Embryonic facial prominence (tissue), 1 donor: Measurements from ENCODE around the gene GNGT1.

Experiments used
- DNase-seq: peaks from one replicate; pipeline ENCODE4 v3.0.0-alpha.2; 2016; ENCODE audit errors: extremely low spot score

The GNGT1 gene

GRCh38 chr7:93943816-93944540 is 37.6 kb downstream of the GNGT1 start:
- DNase-seq, result no peak

DNA sequence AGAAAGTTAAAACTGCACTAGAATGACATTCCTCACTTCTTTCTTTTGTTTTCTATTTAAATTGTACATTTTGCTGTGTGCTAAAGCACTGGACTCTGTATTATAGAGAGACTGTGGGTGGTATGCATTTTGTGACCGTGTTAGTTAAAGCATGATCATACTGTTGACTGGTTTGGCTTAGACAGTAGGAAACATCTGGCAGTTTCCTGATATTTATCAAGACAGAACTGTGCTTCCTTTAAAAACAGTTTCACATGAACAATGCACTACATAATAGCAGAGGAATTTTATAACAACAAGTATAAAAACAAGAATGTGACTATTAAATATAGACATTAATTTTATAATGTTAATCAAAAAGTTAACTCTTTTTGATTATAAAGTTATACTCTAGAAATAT is 38.3 kb downstream of the GNGT1 start:
- no peak for DNase-seq

- no peak for DNase-seq
Measured at GRCh38 chr7:93945083-93945482, 38.7 kb downstream of the GNGT1 start.

GRCh38 chr7:93945756-93946535 is 39.6 kb downstream of the GNGT1 start:
- no peak for DNase-seq

DNA sequence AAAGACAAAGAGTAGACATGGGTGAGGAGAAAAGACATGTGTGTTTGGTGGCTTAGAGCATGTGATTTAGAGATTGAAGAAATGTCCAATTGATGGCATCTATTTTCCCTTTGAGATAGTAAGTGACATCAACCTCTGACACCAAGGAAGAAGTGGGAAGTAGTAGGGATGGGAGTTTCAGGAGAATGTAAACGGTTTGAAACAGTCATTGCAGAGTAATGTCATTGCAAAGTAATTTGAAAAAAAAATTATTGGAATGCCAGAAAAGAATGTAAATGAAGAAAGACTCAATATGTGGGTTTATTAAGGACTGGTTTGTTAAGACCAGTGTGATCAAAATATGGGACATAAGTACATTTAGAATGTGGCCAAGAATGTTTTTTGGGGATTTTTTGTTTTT is 41.7 kb downstream of the GNGT1 start:
- DNase-seq, result no peak

- DNase-seq, result no peak
Measured at GRCh38 chr7:93948873-93949272, 42.5 kb downstream of the GNGT1 start.

DNA sequence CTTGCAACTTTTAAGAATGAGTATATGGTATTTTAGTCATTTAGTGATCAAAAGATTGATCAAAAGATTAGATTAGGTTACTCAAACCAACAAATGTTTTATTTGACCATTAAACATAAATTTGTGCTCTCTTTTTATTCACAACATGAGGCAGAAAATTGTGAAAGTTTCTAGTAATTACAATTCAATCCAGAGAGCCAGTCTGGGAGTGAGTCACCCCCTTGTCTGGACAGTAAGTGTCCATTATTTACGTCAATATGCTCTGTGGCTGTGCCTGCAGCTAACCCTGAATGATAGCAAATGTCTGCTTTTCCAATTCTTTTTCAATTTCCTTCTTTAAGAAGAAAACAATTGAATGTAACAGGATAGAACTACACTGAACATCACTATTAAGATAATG is 43.1 kb downstream of the GNGT1 start:
- no peak for DNase-seq

- no peak for DNase-seq
Measured at GRCh38 chr7:93955304-93955703, 48.9 kb downstream of the GNGT1 start.

- DNase-seq, result no peak
Measured at GRCh38 chr7:93957767-93958166, 51.4 kb downstream of the GNGT1 start.

GRCh38 chr7:93958216-93958615 is 51.8 kb downstream of the GNGT1 start:
- DNase-seq, result no peak

DNA sequence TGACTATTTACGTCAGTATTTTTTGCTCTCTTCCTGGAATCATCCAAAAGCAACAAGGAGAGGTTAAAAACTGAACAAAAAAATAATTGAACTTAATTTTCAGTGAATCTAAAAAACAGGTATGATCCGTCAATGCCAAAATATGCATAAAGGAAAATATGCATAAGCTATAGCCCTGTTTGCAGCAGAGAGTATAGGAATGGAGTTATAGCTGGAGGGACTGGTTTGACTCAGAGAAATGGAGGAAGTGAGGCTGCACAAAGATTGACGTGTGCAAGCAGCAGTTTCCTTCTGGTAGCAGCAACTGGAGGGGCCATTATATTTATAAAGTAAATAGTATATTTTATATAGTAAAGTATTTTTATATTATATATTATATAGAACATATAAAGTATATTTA is 52.3 kb downstream of the GNGT1 start:
- no peak for DNase-seq
